ENCODE results near the gene CACNA1C.

Gene CACNA1C

DNA sequence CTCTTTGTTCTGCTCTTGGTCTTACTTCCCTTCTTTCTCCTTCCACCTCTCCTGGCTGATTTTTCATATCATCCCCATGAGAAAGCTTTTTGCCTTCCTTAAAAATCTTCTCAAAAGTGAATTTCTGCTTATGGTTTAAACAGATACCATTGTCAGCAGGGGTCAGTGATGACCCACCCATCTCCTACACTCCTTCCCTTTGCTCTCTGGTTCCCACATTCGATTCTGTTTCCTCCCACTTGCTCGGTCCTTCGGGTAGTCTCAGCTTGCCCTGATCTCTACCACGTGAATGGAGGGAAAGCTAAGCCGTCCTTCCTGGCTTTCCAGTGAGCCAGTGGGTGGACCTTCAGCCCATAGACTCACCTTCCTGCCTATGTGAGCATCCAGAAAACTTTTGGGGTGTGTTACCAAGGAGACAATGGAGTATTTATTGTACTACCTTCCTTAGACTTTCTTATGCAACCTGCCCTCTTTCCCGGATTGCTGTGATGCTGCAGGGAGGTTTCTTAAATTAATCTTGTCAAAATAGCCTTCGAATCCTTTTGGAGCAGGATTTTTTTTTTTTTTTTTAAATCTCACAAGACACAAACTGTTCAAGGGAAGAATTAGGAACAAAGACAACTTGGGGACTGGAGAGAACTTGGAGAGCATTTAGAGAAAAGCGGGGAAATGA lies 306.3 kb downstream of the CACNA1C start:
- no peak for DNase-seq
- CTCF ChIA-PET, result no interaction called here
- Mint-ChIP-seq H3K36me3 (no peaks in the 10 kb centered on the region), H3K27me3 (peaks cover 59% of the 10 kb centered on the region), H3K27ac (no peak overlapping the region), H3K4me1 (peaks cover 38% of the 10 kb centered on the region), H3K4me3 (no peak overlapping the region), H3K9me3 (no peaks in the 10 kb centered on the region)

DNA sequence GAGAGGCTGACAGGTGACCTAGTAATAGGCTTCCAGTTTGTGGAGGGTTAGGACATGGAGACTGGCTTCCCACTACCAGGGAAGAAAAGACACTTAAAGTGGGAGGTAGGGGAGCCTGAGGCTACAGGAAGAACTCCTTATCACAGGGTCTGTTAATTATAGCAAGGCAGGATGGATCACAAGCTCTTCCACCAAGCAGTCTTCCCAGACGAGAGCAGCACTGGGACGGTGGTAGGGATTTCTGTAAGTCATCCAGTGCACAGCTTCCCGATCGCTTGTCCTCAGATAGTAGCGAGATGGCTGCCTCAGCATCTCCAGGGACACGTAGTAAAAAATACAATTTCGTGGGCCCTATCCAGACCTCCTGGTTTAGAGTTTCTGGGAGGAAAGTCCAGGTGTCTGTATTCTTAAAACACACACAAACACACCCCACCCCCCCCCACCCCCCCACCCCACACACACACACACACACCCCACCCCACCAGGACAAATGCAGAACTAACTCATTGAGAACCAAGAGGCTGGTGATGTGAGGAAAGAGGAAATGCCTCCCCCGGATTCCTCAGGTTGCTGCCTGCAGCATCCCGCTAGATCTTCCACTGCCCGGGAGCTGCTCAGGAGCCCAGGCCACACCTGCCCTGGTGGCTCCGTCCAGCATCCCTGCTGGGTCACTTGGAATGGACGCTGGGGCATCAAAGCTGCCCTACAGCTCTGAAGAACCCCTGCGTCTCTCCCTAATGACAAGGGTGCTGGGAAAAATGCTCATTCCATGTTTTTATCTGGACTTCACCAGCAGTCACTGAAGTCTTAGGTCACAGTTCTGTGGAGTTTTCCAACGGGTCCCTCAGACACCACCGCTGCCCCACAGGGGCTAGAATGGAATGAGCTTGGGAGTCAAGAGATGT lies 307.2 kb downstream of the CACNA1C start:
- no peaks in the 10 kb centered on the region for H3K36me3 Mint-ChIP-seq
- H3K9me3 Mint-ChIP-seq, result no peaks in the 10 kb centered on the region
- DNase-seq, result no peak
- CTCF ChIA-PET, result interaction anchor here (1.0 kb wide), 1 partner anchor 34 kb away, joined by 3 read pairs; no protein-coding TSS in a partner anchor
- H3K4me1 Mint-ChIP-seq, result peaks cover 44% of the 10 kb centered on the region
- H3K27me3 Mint-ChIP-seq, result peaks cover 58% of the 10 kb centered on the region
- no peak overlapping the region for H3K27ac Mint-ChIP-seq
- H3K4me3 Mint-ChIP-seq, result no peak overlapping the region

GRCh38 chr12:2360630-2361170 lies 307.9 kb downstream of the CACNA1C start:
- H3K36me3 Mint-ChIP-seq, result no peaks in the 10 kb centered on the region
- DNase-seq, result no peak
- peaks cover 51% of the 10 kb centered on the region for H3K27me3 Mint-ChIP-seq
- no peak overlapping the region for H3K4me3 Mint-ChIP-seq
- CTCF ChIA-PET, result interaction anchor here (0.6 to 1.0 kb wide), 2 partner anchors 33 to 204 kb away, joined by 3 read pairs; no protein-coding TSS in a partner anchor
- peaks cover 44% of the 10 kb centered on the region for H3K4me1 Mint-ChIP-seq
- H3K9me3 Mint-ChIP-seq, result no peaks in the 10 kb centered on the region
- H3K27ac Mint-ChIP-seq, result no peak overlapping the region

DNA sequence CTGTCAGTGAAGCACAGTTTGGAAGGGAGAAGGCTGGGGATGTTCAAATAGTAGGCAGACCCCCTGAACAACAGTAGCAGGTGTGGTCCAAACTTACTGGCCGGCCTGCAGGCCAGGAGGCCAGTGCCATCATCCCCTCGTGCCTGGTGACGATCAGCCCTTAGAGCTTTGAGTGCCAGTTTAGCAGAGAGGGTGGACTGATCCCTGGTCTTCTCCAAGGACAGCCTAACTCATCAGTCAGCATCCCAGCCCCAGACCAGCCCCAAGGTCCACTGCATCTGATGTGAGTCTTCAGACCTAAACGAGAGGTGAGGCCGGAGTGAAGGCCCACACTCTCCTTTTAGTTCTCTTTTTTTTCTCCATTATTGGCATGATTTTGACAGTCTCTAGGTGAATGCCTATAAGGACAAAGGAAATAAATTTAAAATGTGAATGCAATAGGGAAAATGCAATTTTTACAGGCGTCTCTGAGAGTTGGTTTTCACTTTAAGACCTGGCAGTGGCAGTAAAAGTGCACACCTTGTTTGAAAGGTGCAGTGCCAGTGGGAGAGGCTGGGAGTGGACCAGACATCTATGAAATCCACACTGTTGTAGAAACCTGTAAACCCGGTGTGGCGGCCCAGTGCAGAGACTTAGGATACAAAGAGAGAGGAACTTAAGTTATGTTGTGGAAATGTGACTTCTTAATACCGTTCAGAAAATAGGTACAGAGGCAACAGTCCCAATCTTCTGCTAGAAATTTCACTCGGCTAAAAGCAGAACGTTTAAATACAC lies 311.2 kb downstream of the CACNA1C start:
- peaks cover 35% of the 10 kb centered on the region for H3K27me3 Mint-ChIP-seq
- H3K9me3 Mint-ChIP-seq, result no peaks in the 10 kb centered on the region
- peak overlapping the region; percentile 43 for H3K4me3 Mint-ChIP-seq
- CTCF ChIA-PET, result no interaction called here
- H3K4me1 Mint-ChIP-seq, result peaks cover 29% of the 10 kb centered on the region
- H3K27ac Mint-ChIP-seq, result peak overlapping the region; percentile 53
- H3K36me3 Mint-ChIP-seq, result no peaks in the 10 kb centered on the region
- no peak for DNase-seq

- CTCF ChIA-PET, result no interaction called here
- Mint-ChIP-seq H3K27me3 (peaks cover 28% of the 10 kb centered on the region), H3K36me3 (no peaks in the 10 kb centered on the region), H3K4me1 (peaks cover 26% of the 10 kb centered on the region), H3K9me3 (no peaks in the 10 kb centered on the region), H3K4me3 (no peak overlapping the region), H3K27ac (no peak overlapping the region)
- no peak for DNase-seq
Observed at GRCh38 chr12:2364631-2365051, 311.9 kb downstream of the CACNA1C start.

- DNase-seq, result no peak
- CTCF ChIA-PET, result no interaction called here
- Mint-ChIP-seq H3K27me3 (peaks cover 19% of the 10 kb centered on the region), H3K9me3 (no peaks in the 10 kb centered on the region), H3K27ac (no peak overlapping the region), H3K4me3 (no peak overlapping the region), H3K36me3 (no peaks in the 10 kb centered on the region), H3K4me1 (peaks cover 26% of the 10 kb centered on the region)
Observed at GRCh38 chr12:2366711-2367110, 313.9 kb downstream of the CACNA1C start.

GRCh38 chr12:2372178-2372577 lies 319.4 kb downstream of the CACNA1C start:
- Mint-ChIP-seq H3K36me3 (no peaks in the 10 kb centered on the region), H3K4me3 (no peak overlapping the region), H3K27me3 (peaks cover 1% of the 10 kb centered on the region), H3K4me1 (no peaks in the 10 kb centered on the region), H3K27ac (no peak overlapping the region), H3K9me3 (no peaks in the 10 kb centered on the region)
- CTCF ChIA-PET, result no interaction called here
- no peak for DNase-seq

DNA sequence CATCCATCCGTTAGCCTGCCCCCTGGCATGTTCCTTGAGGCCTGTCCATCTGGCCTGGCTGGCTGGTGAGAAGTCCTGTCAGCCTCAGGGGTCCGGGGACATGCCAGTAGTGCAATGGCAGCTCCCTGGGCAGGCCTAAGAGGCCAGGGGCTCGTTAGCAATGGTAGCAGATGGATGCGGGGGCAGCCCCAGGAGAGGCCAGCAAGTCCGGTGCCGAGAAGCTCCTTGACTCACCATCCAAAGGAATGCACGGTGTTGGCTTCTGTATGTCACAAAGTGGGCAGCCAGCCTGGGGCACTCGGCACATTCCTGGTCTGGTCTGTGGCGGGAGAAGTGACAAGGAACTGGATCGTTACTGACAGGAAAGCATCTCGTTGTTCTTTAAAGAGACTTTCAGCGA lies 319.9 kb downstream of the CACNA1C start:
- DNase-seq, result no peak
- Mint-ChIP-seq H3K27ac (no peak overlapping the region), H3K4me3 (no peak overlapping the region), H3K27me3 (peaks cover 2% of the 10 kb centered on the region), H3K9me3 (no peaks in the 10 kb centered on the region), H3K4me1 (no peaks in the 10 kb centered on the region), H3K36me3 (no peaks in the 10 kb centered on the region)
- CTCF ChIA-PET, result no interaction called here

GRCh38 chr12:2373307-2373706 lies 320.5 kb downstream of the CACNA1C start:
- Mint-ChIP-seq H3K4me1 (peaks cover 1% of the 10 kb centered on the region), H3K36me3 (no peaks in the 10 kb centered on the region), H3K27me3 (peaks cover 3% of the 10 kb centered on the region), H3K9me3 (no peaks in the 10 kb centered on the region), H3K4me3 (no peak overlapping the region), H3K27ac (no peak overlapping the region)
- no peak for DNase-seq
- CTCF ChIA-PET, result no interaction called here

- Mint-ChIP-seq H3K4me1 (peaks cover 10% of the 10 kb centered on the region), H3K36me3 (no peaks in the 10 kb centered on the region), H3K27me3 (peaks cover 7% of the 10 kb centered on the region), H3K9me3 (no peaks in the 10 kb centered on the region), H3K4me3 (no peak overlapping the region), H3K27ac (no peak overlapping the region)
- CTCF ChIA-PET, result no interaction called here
- no peak for DNase-seq
Observed at GRCh38 chr12:2374092-2374906, 321.5 kb downstream of the CACNA1C start.

GRCh38 chr12:2375871-2376270 lies 323.1 kb downstream of the CACNA1C start:
- H3K27ac Mint-ChIP-seq, result no peak overlapping the region
- peaks cover 10% of the 10 kb centered on the region for H3K27me3 Mint-ChIP-seq
- no peak overlapping the region for H3K4me3 Mint-ChIP-seq
- CTCF ChIA-PET, result no interaction called here
- DNase-seq, result no peak
- H3K36me3 Mint-ChIP-seq, result no peaks in the 10 kb centered on the region
- H3K9me3 Mint-ChIP-seq, result no peaks in the 10 kb centered on the region
- H3K4me1 Mint-ChIP-seq, result peaks cover 10% of the 10 kb centered on the region

DNA sequence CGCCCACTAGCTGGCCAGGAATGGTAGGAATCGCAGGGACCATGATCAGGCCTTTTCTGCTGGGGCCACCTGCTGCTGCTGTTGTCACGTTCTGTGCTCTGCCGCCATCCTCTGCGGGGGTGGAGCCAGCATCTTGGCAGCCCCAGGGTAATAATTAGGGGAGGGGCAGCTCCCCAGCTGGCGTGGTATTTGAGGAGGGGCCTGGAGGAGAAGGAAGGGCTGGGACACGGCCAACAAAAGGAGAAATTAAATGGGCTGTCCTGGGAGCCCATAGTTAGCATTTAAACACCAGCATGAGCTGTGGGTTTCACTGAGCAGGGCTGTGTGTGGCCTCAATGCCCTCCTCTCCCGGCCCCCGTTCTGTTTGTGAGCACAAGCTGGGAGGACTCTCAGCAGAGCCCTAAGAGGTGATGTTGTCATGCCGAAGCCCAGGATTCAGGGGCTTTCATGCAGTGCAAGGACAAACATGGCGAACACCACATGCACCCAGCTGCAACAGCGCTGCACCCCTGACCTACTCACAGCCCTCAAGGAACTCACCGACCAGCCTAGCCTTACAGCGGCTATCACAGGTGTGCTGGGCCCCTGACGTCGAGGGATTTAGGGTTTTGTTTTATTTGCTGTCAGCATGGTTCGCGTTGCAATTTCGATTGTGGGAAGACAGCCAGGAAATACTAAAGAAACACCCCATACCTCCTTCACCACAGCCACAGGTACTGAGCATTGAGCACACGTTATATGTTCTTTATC lies 324.3 kb downstream of the CACNA1C start:
- no peak for DNase-seq
- Mint-ChIP-seq H3K4me3 (no peak overlapping the region), H3K4me1 (peaks cover 10% of the 10 kb centered on the region), H3K27me3 (peaks cover 10% of the 10 kb centered on the region), H3K27ac (no peak overlapping the region), H3K9me3 (no peaks in the 10 kb centered on the region), H3K36me3 (no peaks in the 10 kb centered on the region)
- CTCF ChIA-PET, result no interaction called here

DNA sequence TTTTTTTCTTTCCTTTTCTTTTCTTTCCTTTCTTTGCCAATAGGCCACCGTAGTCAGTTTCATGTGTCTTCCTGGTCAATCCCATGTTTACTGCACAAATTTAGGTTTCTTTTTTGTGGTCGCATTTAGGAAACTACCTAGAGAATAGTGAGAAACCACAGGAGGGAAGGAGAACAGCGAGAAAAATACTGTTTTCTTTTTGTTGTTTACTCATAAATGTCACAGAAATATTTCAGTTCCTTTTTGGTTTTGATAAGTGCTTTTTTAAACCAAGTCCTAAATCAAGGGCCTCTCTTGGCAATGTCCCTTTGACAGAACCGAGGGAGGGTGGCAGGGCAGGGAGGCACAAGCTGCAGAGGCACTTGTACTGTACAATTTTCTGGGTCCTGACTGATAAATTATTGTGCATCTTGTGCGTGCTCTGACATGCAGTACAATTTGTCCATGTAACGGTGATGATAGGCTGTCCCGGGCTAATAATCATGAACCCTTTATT lies 326.1 kb downstream of the CACNA1C start:
- Mint-ChIP-seq H3K27ac (no peak overlapping the region), H3K9me3 (no peaks in the 10 kb centered on the region), H3K27me3 (peaks cover 12% of the 10 kb centered on the region), H3K36me3 (no peaks in the 10 kb centered on the region), H3K4me3 (no peak overlapping the region), H3K4me1 (peaks cover 10% of the 10 kb centered on the region)
- DNase-seq, result no peak
- CTCF ChIA-PET, result no interaction called here
